Activated T-helper 1 cell treated with Interleukin-2 at 50 U/mL for 16 hours (primary cell): ENCODE data around the gene CEACAM8.
"Not testable (repeated sequence)": the region's sequence is repeated elsewhere in the genome, so short reads cannot be mapped to it uniquely, and the experiment has no call there.

Experiments
- DNase-seq: peaks from one replicate; pipeline ENCODE4 v3.0.0-alpha.2; 2020; ENCODE audit warnings: low read depth

Gene CEACAM8

GRCh38 chr19:42542791-42543190, 51.9 kb downstream of the CEACAM8 start:
- no peak for DNase-seq

- DNase-seq: no peak
These were observed 54.6 kb downstream of the CEACAM8 start for GRCh38 chr19:42540071-42540553.

DNA sequence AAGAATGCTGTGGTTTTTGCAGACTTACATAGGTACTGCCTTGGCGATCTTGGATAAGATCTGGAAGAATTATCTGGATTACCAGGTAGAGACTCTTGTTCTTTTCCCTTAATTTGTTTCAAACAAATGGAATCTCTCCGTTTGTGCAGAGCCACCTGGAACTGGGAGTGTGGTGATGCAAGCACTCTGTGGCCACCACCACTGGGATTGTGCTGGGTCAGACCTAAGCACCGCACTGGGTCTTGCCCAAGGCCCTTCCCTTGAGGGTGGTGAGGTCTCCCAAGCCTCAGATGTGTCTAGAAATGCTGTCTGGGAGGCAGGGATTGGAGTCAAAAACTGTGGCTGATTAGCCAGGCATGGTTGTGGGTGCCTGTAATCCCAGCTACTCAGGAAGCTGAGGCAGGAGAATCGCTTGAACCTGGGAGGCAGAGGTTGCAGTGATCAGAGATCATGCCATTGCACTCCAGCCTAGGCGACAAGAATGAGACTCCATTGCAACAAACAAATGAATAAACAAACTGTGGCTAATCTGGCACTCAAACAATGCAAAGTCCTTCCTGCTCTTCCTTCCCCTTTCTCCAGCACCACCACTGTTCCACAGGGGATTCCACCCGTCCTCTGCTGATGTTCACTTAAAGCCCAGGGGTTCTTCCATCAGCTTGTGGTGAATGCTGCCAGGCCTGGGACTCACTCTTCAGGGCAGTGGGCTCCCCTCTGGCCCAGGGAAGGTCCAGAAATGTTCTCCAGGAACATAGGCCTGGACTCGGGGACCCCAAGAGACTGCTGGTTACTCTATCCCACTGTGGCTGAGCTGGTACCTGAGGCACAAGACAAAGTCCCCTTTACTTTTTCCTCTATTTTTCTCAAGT, 55.6 kb downstream of the CEACAM8 start:
- DNase-seq: no peak

DNA sequence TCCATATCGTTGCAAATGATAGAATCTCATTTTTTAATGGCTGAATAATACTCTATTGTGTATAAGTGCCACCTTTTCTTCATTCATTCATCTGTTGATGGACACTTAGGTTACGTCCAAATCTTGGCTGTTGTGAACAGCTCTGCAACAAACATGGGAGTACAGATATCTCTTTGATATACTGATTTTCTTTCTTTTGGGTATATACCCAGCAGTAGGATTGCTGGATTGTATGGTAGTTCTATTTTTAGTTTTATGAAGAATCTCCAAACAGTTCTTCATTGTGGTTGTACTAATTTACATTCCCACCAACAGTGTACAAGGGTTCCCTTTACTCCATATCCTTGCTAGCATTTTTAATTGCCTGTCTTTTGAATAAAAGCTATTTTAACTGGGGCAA, 59.4 kb downstream of the CEACAM8 start:
- DNase-seq: not testable (repeated sequence)

- DNase-seq: no peak
These were observed 60.3 kb downstream of the CEACAM8 start for GRCh38 chr19:42534391-42534790.

GRCh38 chr19:42532891-42533290, 61.8 kb downstream of the CEACAM8 start:
- DNase-seq: no peak

DNA sequence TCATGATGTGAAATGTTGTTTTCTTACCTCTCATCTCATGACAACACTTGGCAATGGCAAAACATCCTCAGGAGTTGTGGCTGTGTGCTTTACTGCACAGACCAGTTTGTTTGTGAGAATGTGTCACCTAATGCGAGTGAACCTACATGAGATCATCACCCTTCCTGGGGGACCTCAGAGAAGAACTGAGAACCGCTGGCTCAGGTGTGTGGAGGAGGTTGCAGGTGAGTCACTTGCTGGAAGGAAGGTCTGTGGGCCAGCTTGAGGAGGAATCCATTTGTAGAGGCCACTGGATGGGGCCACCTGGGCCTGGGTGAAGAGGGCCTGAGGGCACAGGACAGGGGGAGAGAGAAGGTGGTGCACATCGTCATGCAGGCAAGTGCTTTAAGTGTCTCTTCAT, 63.4 kb downstream of the CEACAM8 start:
- no peak for DNase-seq
